Neuronal stem cell (in vitro differentiated cells): ENCODE data around the gene TAPBPL. TPM values are rescaled to one million over a fixed set of nuclear protein-coding genes. Genes with fewer than 3 reads are reported as not detected.

Experiments
- DNase-seq: peaks from one replicate; pipeline ENCODE4 v3.0.0-alpha.2; 2013; ENCODE audit warnings: low spot score
- H2AFZ ChIP-seq: one replicate; pipeline ENCODE4 v1.6.1; 2013; ENCODE audit warnings: mild to moderate bottlenecking, low read length, inconsistent platforms
- H2AK5ac ChIP-seq: 2 replicates; pipeline ENCODE4 v1.6.1; 2013; ENCODE audit warnings: low read depth, mild to moderate bottlenecking, inconsistent platforms, low read length, moderate library complexity, mixed read lengths
- H2BK120ac ChIP-seq: 2 replicates; pipeline ENCODE4 v1.6.1; 2013; ENCODE audit warnings: low read depth, mild to moderate bottlenecking, inconsistent platforms, low read length, moderate library complexity, mixed read lengths
- H2BK12ac ChIP-seq: one replicate; pipeline ENCODE4 v1.6.1; 2013; ENCODE audit warnings: low read length, inconsistent platforms
- H2BK15ac ChIP-seq: 2 replicates; pipeline ENCODE4 v1.6.1; 2013; ENCODE audit warnings: mild to moderate bottlenecking, low read length, inconsistent platforms, mixed read lengths
- H2BK5ac ChIP-seq: one replicate; pipeline ENCODE4 v1.6.1; 2013; ENCODE audit warnings: inconsistent platforms, mild to moderate bottlenecking, low read length, moderate library complexity
- H3K14ac ChIP-seq: one replicate; pipeline ENCODE4 v1.6.1; 2013; ENCODE audit warnings: low read length, inconsistent platforms
- H3K18ac ChIP-seq: 2 replicates; pipeline ENCODE4 v1.6.1; 2013; ENCODE audit warnings: low read length, inconsistent platforms
- H3K23ac ChIP-seq: 2 replicates; pipeline ENCODE4 v1.6.1; 2013; ENCODE audit warnings: low read depth, mild to moderate bottlenecking, mixed read lengths, low read length, inconsistent platforms; ENCODE audit not compliant: poor library complexity
- H3K27ac ChIP-seq: replicated peaks from 3 replicates; pipeline ENCODE4 v1.5.1; 2013; ENCODE audit warnings: low read length, inconsistent platforms
- H3K27me3 ChIP-seq, 3 experiments: 2 replicates each; pipeline ENCODE4 v1.6.1; 2013; ENCODE audit warnings: low read length in 3 of 3, mild to moderate bottlenecking in 2 of 3, inconsistent platforms in 1 of 3, low read depth in 1 of 3, mixed read lengths in 1 of 3, moderate library complexity in 1 of 3; ENCODE audit not compliant: control insufficient read depth in 3 of 3, insufficient read depth in 3 of 3
- H3K36me3 ChIP-seq, 2 donors: replicated peaks in 1 of 2; 2 replicates each; pipeline ENCODE4 v1.6.1; 2013; ENCODE audit warnings: low read length in 2 of 2; ENCODE audit not compliant: control insufficient read depth in 2 of 2, insufficient read depth in 2 of 2
- H3K4ac ChIP-seq: 2 replicates; pipeline ENCODE4 v1.6.1; 2013; ENCODE audit warnings: inconsistent platforms, mild to moderate bottlenecking, low read length, moderate library complexity
- H3K4me1 ChIP-seq, 2 donors: 1 replicate in 1 of 2; 2 replicates in 1 of 2; pipeline ENCODE4 v1.6.1; 2013; ENCODE audit warnings: low read length in 2 of 2, low read depth in 1 of 2; ENCODE audit not compliant: control insufficient read depth in 2 of 2, insufficient read depth in 1 of 2
- H3K4me2 ChIP-seq: one replicate; pipeline ENCODE4 v1.6.1; 2013; ENCODE audit warnings: mild to moderate bottlenecking, low read length, inconsistent platforms; ENCODE audit not compliant: insufficient read depth, poor library complexity, severe bottlenecking
- H3K4me3 ChIP-seq, 2 donors: 2 replicates each; pipeline ENCODE4 v1.5.1; 2013; ENCODE audit warnings: low read length in 2 of 2, mild to moderate bottlenecking in 2 of 2, inconsistent platforms in 1 of 2, moderate library complexity in 1 of 2
- H3K79me1 ChIP-seq: one replicate; pipeline ENCODE4 v1.6.1; 2013; ENCODE audit warnings: low read depth, mild to moderate bottlenecking, inconsistent platforms, low read length, moderate library complexity
- H3K9ac ChIP-seq: one replicate; pipeline ENCODE4 v1.6.1; 2013; ENCODE audit warnings: mild to moderate bottlenecking, low read depth, low read length, inconsistent platforms; ENCODE audit not compliant: poor library complexity
- H3K9me3 ChIP-seq, 2 donors: replicated peaks in 1 of 2; 2 replicates each; pipeline versions ENCODE3 to v1.6.1; 2013; ENCODE audit warnings: low read length in 2 of 2, mild to moderate bottlenecking in 2 of 2, inconsistent platforms in 1 of 2, low read depth in 1 of 2, mixed read lengths in 1 of 2, moderate library complexity in 1 of 2; ENCODE audit not compliant: control insufficient read depth in 2 of 2, insufficient read depth in 1 of 2
- H4K8ac ChIP-seq: one replicate; pipeline ENCODE4 v1.6.1; 2013; ENCODE audit warnings: low read depth, mild to moderate bottlenecking, inconsistent platforms, low read length, moderate library complexity
- H4K91ac ChIP-seq: one replicate; pipeline ENCODE4 v1.6.1; 2013; ENCODE audit warnings: low read length, low read depth, mild to moderate bottlenecking, inconsistent platforms; ENCODE audit not compliant: poor library complexity
- WGBS, 2 donors: extraction: QIAGEN DNeasy Blood & Tissue Kit; methylation state at CpG; one replicate each; pipeline ENCODE4 v1.1.7; 2013; ENCODE audit warnings: missing lambda C conversion rate in 2 of 2, mixed read lengths in 1 of 2; ENCODE audit not compliant: insufficient read length in 2 of 2, insufficient replicate concordance in 1 of 2; ENCODE audit errors: extremely low coverage in 2 of 2; 5-methylcytosine and 5-hydroxymethylcytosine counted together
- polyA plus RNA-seq, 2 experiments: library from polyadenylated mRNA; stranded (reverse); fragments of 200-250 nt; gene quantifications; one replicate each; pipeline ENCODE4 v1.2.3, GENCODE V29; 2013

The TAPBPL gene
- polyA plus RNA-seq (2013, experiment 1 of 2), result 0.33 TPM
- polyA plus RNA-seq (2013, experiment 2 of 2), result 0.28 TPM

GRCh38 chr12:6451348-6452244 is at the start of gene TAPBPL:
TAPBPL (plus strand) TSS chr12:6452042; CDS start chr12:6452249, 207 bp downstream.
- peak within 1 kb of the TSS; percentile 48 for H2BK120ac ChIP-seq
- peak within 1 kb of the TSS; percentile 84 for H2AFZ ChIP-seq
- H3K18ac ChIP-seq, result peak within 1 kb of the TSS; percentile 66
- peak within 1 kb of the TSS; percentile 87 for H2BK12ac ChIP-seq
- peak within 1 kb of the TSS; percentile 79 for H3K9ac ChIP-seq
- H3K14ac ChIP-seq, result peak within 1 kb of the TSS; percentile 25
- no CpG with 5 or more reads among the region's 27 CpGs for WGBS, 2 donors
- peak within 1 kb of the TSS; percentile 46 for H3K23ac ChIP-seq
- H2BK5ac ChIP-seq, result peak within 1 kb of the TSS; percentile 82
- H3K4me3 ChIP-seq, result peak within 1 kb of the TSS; percentile 44 to 46
- peaks cover 23 to 32% of the 10 kb centered on the region in 2 donors for H3K4me1 ChIP-seq
- peak within 1 kb of the TSS; percentile 33 for H2BK15ac ChIP-seq
- H4K8ac ChIP-seq, result peak within 1 kb of the TSS; percentile 94
- no peak for DNase-seq
- peaks cover 3% of the 10 kb centered on the region for H3K79me1 ChIP-seq
- H2AK5ac ChIP-seq, result peak within 1 kb of the TSS; percentile 86
- no peak within 1 kb of the TSS for H3K4ac ChIP-seq
- H3K4me2 ChIP-seq, result peak within 1 kb of the TSS; percentile 55
- no peaks in the 10 kb centered on the region for H3K36me3 ChIP-seq
- peak within 1 kb of the TSS; percentile 91 for H3K27ac ChIP-seq
- H4K91ac ChIP-seq, result peak within 1 kb of the TSS; percentile 47
- no peaks in the 10 kb centered on the region for H3K27me3 ChIP-seq
- H3K9me3 ChIP-seq, result no peaks in the 10 kb centered on the region

DNA sequence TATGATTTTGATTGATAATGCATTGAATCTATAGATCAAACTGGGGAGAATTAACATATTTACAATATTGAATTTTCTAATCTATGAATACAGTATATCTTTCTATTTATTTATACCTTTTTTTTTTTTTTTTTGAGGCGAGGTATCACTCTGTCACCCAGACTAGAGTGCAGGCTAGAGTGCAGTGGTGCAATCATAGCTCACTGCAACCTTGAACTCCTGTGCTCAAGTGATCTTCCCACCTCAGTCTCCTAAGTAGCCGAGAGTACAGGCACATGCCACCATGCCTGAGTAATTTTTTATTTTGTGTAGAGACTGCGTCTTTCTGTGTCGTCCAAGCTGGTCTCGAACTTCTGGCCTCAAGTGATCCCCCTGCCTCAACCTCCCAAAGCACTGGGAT is 47.5 kb upstream of the TAPBPL start:
- no peak overlapping the region for H3K9ac ChIP-seq
- WGBS, 2 donors, result no CpG with 5 or more reads among the region's 5 CpGs
- no peak overlapping the region for H4K91ac ChIP-seq

GRCh38 chr12:6405963-6406362 is 45.9 kb upstream of the TAPBPL start:
- no peak overlapping the region for H2AFZ ChIP-seq
- H3K14ac ChIP-seq, result no peak overlapping the region
- no peak overlapping the region for H2AK5ac ChIP-seq
- H2BK12ac ChIP-seq, result no peak overlapping the region
- H3K9me3 ChIP-seq, result no peaks in the 10 kb centered on the region
- no peaks in the 10 kb centered on the region for H3K27me3 ChIP-seq
- no peak overlapping the region for H3K27ac ChIP-seq
- no CpG with 5 or more reads among the region's 6 CpGs for WGBS, 2 donors
- H2BK5ac ChIP-seq, result no peak overlapping the region
- H3K23ac ChIP-seq, result no peak overlapping the region
- H3K79me1 ChIP-seq, result no peaks in the 10 kb centered on the region
- no peak overlapping the region for H4K91ac ChIP-seq
- no peak overlapping the region for H3K4me3 ChIP-seq
- H2BK120ac ChIP-seq, result no peak overlapping the region
- H3K18ac ChIP-seq, result no peak overlapping the region
- H2BK15ac ChIP-seq, result no peak overlapping the region
- DNase-seq, result no peak
- H3K9ac ChIP-seq, result no peak overlapping the region
- H3K36me3 ChIP-seq, result no peaks in the 10 kb centered on the region
- no peak overlapping the region for H3K4ac ChIP-seq
- H3K4me1 ChIP-seq, result no peaks in the 10 kb centered on the region
- H4K8ac ChIP-seq, result no peak overlapping the region
- H3K4me2 ChIP-seq, result no peak overlapping the region

More for the DNA sequence above, 47.5 kb upstream of the TAPBPL start:
- DNase-seq, result no peak
- H3K23ac ChIP-seq, result no peak overlapping the region
- H3K27me3 ChIP-seq, result no peaks in the 10 kb centered on the region
- H3K4me2 ChIP-seq, result no peak overlapping the region
- H2AK5ac ChIP-seq, result no peak overlapping the region
- no peaks in the 10 kb centered on the region for H3K79me1 ChIP-seq
- H2BK5ac ChIP-seq, result no peak overlapping the region
- no peak overlapping the region for H3K27ac ChIP-seq
- no peak overlapping the region for H3K4ac ChIP-seq
- H3K36me3 ChIP-seq, result no peaks in the 10 kb centered on the region
- no peak overlapping the region for H2BK15ac ChIP-seq
- no peak overlapping the region for H3K4me3 ChIP-seq
- no peak overlapping the region for H2BK120ac ChIP-seq
- H2AFZ ChIP-seq, result no peak overlapping the region
- H2BK12ac ChIP-seq, result no peak overlapping the region
- H3K9me3 ChIP-seq, result no peaks in the 10 kb centered on the region
- no peak overlapping the region for H3K18ac ChIP-seq
- H3K14ac ChIP-seq, result no peak overlapping the region
- no peaks in the 10 kb centered on the region for H3K4me1 ChIP-seq
- H4K8ac ChIP-seq, result no peak overlapping the region

DNA sequence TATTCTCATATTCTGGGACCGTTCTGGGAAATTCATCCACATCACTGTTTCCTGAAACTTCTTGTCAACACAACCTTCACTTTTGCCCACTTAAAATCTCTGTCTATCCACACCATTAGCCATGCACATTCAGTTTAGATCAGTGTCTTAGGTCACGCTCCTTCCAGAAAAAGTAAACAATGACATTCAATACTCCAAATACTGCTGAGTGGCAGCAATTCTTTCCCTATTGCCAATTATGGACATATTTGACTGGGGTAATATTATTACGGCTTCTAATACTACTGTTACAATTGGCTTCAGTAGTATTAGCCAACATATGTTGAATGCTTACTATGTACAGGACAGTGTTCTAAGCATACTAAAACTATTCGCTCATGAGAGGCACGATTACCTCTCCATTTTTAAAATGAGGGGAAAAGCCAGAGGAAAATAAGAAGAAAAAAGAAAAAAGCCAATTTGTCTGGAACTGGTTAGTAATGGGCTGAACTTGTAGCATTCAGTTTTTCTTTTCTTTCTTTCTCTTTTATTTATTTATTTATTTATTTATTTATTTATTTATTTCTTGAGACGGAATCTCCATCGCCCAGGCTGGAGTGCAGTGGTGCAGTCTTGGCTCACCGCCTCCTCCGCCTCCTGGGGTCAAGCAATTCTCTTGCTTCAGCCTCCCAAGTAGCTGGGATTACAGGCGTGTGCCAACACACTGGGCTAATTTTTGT is 44.4 kb upstream of the TAPBPL start:
- no peak overlapping the region for H3K4me2 ChIP-seq
- no peaks in the 10 kb centered on the region for H3K79me1 ChIP-seq
- no peak overlapping the region for H2BK5ac ChIP-seq
- H2BK15ac ChIP-seq, result no peak overlapping the region
- WGBS, 2 donors, result no CpG with 5 or more reads among the region's 10 CpGs
- H3K36me3 ChIP-seq, result no peaks in the 10 kb centered on the region
- no peaks in the 10 kb centered on the region for H3K4me1 ChIP-seq
- no peaks in the 10 kb centered on the region for H3K27me3 ChIP-seq
- H2AK5ac ChIP-seq, result no peak overlapping the region
- H4K91ac ChIP-seq, result no peak overlapping the region
- H2BK12ac ChIP-seq, result no peak overlapping the region
- no peak overlapping the region for H3K27ac ChIP-seq
- no peak overlapping the region for H3K23ac ChIP-seq
- no peak overlapping the region for H2AFZ ChIP-seq
- H3K9me3 ChIP-seq, result no peaks in the 10 kb centered on the region
- H4K8ac ChIP-seq, result no peak overlapping the region
- H3K18ac ChIP-seq, result no peak overlapping the region
- H3K9ac ChIP-seq, result no peak overlapping the region
- H3K14ac ChIP-seq, result no peak overlapping the region
- no peak overlapping the region for H3K4ac ChIP-seq
- DNase-seq, result no peak
- no peak overlapping the region for H2BK120ac ChIP-seq
- H3K4me3 ChIP-seq, result no peak overlapping the region
